ENCODE data around the gene ABCB11.

ABCB11 gene

DNA sequence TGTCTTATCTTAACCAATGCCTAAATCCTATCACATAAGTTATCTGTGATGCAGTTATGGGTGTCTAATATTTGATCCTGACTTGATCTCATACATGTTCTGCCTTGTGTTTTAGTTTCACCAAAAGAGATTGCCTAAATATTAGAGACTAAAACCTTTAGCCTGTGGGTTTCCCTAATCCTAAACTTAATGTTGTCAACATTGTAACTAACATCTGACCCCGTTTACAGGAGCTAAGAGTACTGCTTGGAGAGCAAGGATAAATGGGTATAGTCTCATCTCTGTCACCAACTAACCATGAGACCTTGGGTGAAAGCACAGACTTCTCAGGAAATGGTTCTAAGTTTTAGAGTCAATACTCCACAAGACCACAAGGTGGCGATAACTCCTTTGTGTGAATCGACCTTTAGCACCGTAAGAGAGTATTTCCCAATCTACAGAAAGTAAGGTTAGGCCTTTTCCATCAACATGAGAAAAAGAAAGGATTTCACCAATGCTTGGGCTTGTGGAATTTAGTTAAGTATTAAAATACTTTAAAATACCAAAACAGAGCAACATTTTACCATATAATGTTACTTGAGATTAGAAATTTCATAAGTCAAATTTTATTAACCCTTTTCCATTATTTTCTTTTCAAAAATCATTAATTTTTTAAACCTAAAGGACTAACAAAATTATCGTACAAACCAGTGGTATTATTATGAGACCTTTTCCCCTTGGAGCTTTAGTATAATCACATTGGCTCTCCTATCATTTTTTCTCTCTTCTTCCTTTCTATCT, 69.5 kb downstream of the ABCB11 start:
- CTCF ChIA-PET = interaction anchor here (0.5 to 1.1 kb wide), 2 partner anchors 8 to 473 kb away, joined by 3 to 4 read pairs; no protein-coding TSS in a partner anchor
- DNase-seq (ENCODE audit: extremely low spot score) = peak; percentile 62
- POLR2A ChIA-PET = no interaction called here

DNA sequence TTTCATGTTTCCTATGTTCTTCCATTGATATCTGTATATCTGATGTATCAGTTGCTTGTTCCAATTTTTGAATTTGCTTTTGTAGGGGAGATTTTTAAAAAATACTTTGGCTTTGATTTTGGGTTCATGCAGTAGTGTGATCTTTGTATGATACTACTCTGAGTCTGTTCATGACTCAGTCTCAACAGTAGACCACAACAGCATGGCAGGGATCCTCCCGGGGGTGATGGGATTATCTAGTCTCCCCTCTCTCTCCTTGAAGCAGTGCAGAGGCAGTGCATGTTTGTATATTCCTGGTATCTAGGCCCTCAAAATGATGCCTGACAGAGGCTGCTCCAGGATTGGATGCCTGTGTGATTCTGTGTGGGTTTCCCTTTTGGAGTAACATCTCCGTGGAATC, 74.7 kb downstream of the ABCB11 start:
- TF ChIP-seq HDGF (IDR thresholded peaks at IDR 0.05; ENCODE audit: borderline replicate concordance) (no peak), CTBP1 (IDR thresholded peaks at IDR 0.05; ENCODE audit: borderline replicate concordance) (no peak), SP1 (IDR thresholded peaks at IDR 0.05) (no peak), SUZ12 (IDR thresholded peaks at IDR 0.05) (no peak), TARDBP (IDR thresholded peaks at IDR 0.05) (no peak), FOXK2 (IDR thresholded peaks at IDR 0.05) (no peak), BHLHE40 (IDR thresholded peaks at IDR 0.05; ENCODE audit: borderline replicate concordance) (no peak), NFRKB (IDR thresholded peaks at IDR 0.05) (no peak), FOXA1 (IDR thresholded peaks at IDR 0.05) (no peak), LEF1 (IDR thresholded peaks at IDR 0.05; ENCODE audit: borderline replicate concordance) (no peak)
- TF ChIP-seq, protein P1, sequence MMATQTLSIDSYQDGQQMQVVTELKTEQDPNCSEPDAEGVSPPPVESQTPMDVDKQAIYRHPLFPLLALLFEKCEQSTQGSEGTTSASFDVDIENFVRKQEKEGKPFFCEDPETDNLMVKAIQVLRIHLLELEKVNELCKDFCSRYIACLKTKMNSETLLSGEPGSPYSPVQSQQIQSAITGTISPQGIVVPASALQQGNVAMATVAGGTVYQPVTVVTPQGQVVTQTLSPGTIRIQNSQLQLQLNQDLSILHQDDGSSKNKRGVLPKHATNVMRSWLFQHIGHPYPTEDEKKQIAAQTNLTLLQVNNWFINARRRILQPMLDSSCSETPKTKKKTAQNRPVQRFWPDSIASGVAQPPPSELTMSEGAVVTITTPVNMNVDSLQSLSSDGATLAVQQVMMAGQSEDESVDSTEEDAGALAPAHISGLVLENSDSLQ (IDR thresholded peaks at IDR 0.05) = no peak
- POLR2A ChIA-PET = no interaction called here
- CTCF ChIA-PET = no interaction called here
- no peak for DNase-seq (ENCODE audit: extremely low spot score)

More for the DNA sequence above, 69.5 kb downstream of the ABCB11 start:
- TF ChIP-seq FOXM1 (IDR thresholded peaks at IDR 0.05; ENCODE audit: borderline replicate concordance) (no peak), LEF1 (IDR thresholded peaks at IDR 0.05; ENCODE audit: borderline replicate concordance) (no peak), ELF4 (IDR thresholded peaks at IDR 0.05) (no peak), ZNF384 (IDR thresholded peaks at IDR 0.05) (no peak), SUZ12 (IDR thresholded peaks at IDR 0.05) (no peak), SP1 (IDR thresholded peaks at IDR 0.05) (no peak), TARDBP (IDR thresholded peaks at IDR 0.05) (no peak), ARNT (IDR thresholded peaks at IDR 0.05) (no peak), FOXA1 (IDR thresholded peaks at IDR 0.05) (no peak), NFRKB (IDR thresholded peaks at IDR 0.05) (no peak), HDGF (IDR thresholded peaks at IDR 0.05; ENCODE audit: borderline replicate concordance) (no peak), BHLHE40 (IDR thresholded peaks at IDR 0.05; ENCODE audit: borderline replicate concordance) (no peak), L3MBTL2 (conservative IDR thresholded peaks at IDR 0.05) (no peak), FOXK2 (IDR thresholded peaks at IDR 0.05) (no peak), CTBP1 (IDR thresholded peaks at IDR 0.05; ENCODE audit: borderline replicate concordance) (no peak)
- TF ChIP-seq, protein P1 (IDR thresholded peaks at IDR 0.05) = no peak

DNA sequence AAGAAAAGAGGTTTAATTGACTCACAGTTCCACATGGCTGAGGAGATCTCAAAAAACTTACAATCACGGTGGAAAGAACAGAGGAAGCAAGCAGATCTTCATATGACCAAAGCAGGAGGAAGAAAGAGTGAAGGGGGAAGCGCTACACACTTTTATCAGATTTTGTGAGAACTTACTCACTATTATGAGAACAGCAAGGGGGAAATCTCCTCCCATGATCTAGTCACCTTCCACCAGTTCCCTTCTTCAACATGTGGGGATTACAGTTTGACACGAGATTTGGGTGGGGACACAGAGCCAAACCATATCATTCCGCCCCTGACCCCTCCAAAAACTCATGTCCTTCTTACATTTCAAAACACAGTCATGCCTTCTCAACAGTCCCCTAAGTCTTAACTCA, 75.8 kb downstream of the ABCB11 start:
- POLR2A ChIA-PET = no interaction called here
- CTCF ChIA-PET = no interaction called here
- no peak for TF ChIP-seq CTBP1 (IDR thresholded peaks at IDR 0.05; ENCODE audit: borderline replicate concordance)
- TF ChIP-seq ELF4 (IDR thresholded peaks at IDR 0.05) = no peak
- no peak for TF ChIP-seq BHLHE40 (IDR thresholded peaks at IDR 0.05; ENCODE audit: borderline replicate concordance)
- no peak for TF ChIP-seq LEF1 (IDR thresholded peaks at IDR 0.05; ENCODE audit: borderline replicate concordance)
- TF ChIP-seq FOXK2 (IDR thresholded peaks at IDR 0.05) = no peak
- no peak for TF ChIP-seq FOXA1 (IDR thresholded peaks at IDR 0.05)
- TF ChIP-seq SUZ12 (IDR thresholded peaks at IDR 0.05) = no peak
- TF ChIP-seq HDGF (IDR thresholded peaks at IDR 0.05; ENCODE audit: borderline replicate concordance) = no peak
- no peak for TF ChIP-seq ZNF384 (IDR thresholded peaks at IDR 0.05)
- TF ChIP-seq FOXM1 (IDR thresholded peaks at IDR 0.05; ENCODE audit: borderline replicate concordance) = no peak
- TF ChIP-seq NFRKB (IDR thresholded peaks at IDR 0.05) = no peak
- no peak for TF ChIP-seq ARNT (IDR thresholded peaks at IDR 0.05)
- no peak for TF ChIP-seq TARDBP (IDR thresholded peaks at IDR 0.05)
- TF ChIP-seq, protein P1 (IDR thresholded peaks at IDR 0.05) = no peak
- TF ChIP-seq SP1 (IDR thresholded peaks at IDR 0.05) = no peak
- no peak for DNase-seq (ENCODE audit: extremely low spot score)

DNA sequence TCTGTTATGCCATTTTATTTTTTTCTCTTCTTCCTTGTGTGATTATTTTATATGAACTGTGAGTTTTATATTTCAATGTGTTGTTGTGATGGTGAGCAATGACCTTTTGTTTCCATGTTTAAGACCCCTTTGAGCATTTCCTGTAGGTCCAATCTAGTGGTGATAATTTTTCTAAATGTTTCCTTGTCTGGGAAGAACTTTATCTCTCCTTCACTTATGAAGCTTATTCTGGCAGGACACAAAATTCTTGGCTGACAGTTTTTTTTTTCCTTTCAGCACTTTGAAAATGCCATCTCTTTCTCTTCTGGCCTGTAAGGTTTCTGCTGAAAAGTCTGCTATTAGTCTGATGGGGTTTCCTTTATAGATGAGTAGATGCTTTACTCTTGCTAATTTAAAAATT, 76.9 kb downstream of the ABCB11 start:
- POLR2A ChIA-PET = no interaction called here
- CTCF ChIA-PET = no interaction called here
- TF ChIP-seq ARNT (IDR thresholded peaks at IDR 0.05) = no peak
- TF ChIP-seq FOXM1 (IDR thresholded peaks at IDR 0.05; ENCODE audit: borderline replicate concordance) = no peak
- no peak for TF ChIP-seq SP1 (IDR thresholded peaks at IDR 0.05)
- TF ChIP-seq BHLHE40 (IDR thresholded peaks at IDR 0.05; ENCODE audit: borderline replicate concordance) = no peak
- DNase-seq (ENCODE audit: extremely low spot score) = no peak

DNA sequence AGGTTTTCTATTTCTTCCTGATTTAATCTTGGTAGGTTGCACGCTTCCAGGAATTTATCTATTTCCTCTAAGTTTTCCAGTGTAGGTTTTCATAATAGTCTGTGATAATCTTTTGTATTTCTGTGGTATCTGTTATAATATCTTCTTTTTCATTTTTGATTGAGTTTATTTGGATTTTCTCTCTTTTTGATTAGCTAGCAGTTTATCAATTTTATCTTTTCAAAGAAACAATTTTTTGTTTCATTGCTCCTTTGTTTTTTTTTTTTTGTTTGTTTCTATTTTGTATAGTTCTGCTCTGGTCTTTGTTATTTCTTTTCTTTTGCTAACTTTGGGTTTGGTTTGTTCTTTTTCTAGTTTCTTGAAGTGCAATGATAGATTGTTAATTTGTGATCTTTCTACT, 78.7 kb downstream of the ABCB11 start:
- no peak for DNase-seq (ENCODE audit: extremely low spot score)
- ChIA-PET CTCF (no interaction called here), POLR2A (no interaction called here)
- TF ChIP-seq FOXK2 (IDR thresholded peaks at IDR 0.05) (no peak), SP1 (IDR thresholded peaks at IDR 0.05) (no peak), L3MBTL2 (conservative IDR thresholded peaks at IDR 0.05) (no peak), HDGF (IDR thresholded peaks at IDR 0.05; ENCODE audit: borderline replicate concordance) (no peak), LEF1 (IDR thresholded peaks at IDR 0.05; ENCODE audit: borderline replicate concordance) (no peak)
- TF ChIP-seq, protein P1 (IDR thresholded peaks at IDR 0.05) = no peak

DNA sequence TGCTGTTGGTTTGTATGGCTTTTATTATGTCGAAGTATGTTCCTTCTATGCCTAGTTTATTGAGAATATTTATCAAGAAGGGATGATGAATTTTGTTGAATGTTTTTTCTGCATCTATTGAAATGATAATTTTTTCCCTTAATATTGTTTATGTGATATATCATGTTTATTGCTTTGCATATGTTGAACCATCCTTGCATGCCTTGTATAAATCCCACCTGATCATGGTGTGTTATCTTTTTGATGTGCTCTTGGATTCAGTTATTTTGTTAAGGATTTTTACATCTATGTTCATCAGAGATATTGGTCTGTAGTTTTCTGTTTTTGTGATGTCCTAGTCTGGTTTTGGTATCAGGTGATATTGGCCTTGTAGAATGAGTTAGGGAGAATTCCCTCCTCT, 79.3 kb downstream of the ABCB11 start:
- CTCF ChIA-PET = no interaction called here
- no peak for DNase-seq (ENCODE audit: extremely low spot score)
- TF ChIP-seq, protein P1 (IDR thresholded peaks at IDR 0.05) = 0 out of 2 replicates have a peak, but pooled peaks have one; percentile 16
- TF ChIP-seq ELF4 (IDR thresholded peaks at IDR 0.05) = no peak
- POLR2A ChIA-PET = no interaction called here

Measured in HEK293T (cell line).